GM19324 (cell line): ENCODE measurements around the gene GATAD2B.
"Not testable (repeated sequence)": the region's sequence is repeated elsewhere in the genome, so short reads cannot be mapped to it uniquely, and the experiment has no call there.

Experiments
- ATAC-seq: cut with Tn5 transposase; IDR thresholded peaks from one replicate; pipeline ENCODE4 v1.9.1; 2021; ENCODE audit warnings: mild to moderate bottlenecking, moderate library complexity; ENCODE audit not compliant: unreplicated experiment, low FRiP score

Gene GATAD2B

GRCh38 chr1:153783233-153784190, 139.3 kb downstream of the GATAD2B start:
- peak; percentile 92 for ATAC-seq

- not testable (repeated sequence) for ATAC-seq
Measured at GRCh38 chr1:153782648-153783047, 140.1 kb downstream of the GATAD2B start.

- no peak for ATAC-seq
Measured at GRCh38 chr1:153780551-153780950, 142.2 kb downstream of the GATAD2B start.

DNA sequence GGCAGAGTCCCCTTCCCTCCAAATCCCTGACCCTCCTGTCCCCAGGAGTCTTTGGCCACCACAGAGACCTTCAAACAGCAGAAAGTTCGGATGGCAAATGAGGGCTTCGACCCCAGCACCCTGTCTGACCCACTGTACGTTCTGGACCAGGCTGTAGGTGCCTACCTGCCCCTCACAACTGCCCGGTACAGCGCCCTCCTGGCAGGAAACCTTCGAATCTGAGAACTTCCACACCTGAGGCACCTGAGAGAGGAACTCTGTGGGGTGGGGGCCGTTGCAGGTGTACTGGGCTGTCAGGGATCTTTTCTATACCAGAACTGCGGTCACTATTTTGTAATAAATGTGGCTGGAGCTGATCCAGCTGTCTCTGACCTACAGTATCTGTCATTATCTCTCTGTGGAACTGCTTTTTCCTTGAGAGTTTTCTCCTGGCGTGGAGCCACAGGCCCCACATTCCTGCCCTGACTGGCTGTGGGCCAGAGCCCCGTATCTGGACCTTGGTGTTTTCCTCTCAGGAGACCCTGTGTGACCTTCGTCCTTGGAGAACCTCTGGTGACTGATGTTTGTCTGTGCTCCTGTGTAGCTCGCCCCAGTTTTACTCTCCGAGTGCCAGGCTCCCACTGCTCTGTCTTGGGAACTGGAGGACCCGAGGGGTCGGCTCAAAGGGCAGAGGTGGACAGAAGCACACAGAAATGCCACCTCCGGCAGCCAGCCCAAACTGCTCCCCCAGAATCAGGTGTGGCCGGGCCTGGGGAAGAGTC, 142.8 kb downstream of the GATAD2B start:
- no peak for ATAC-seq

GRCh38 chr1:153778824-153779519, 143.8 kb downstream of the GATAD2B start:
- no peak for ATAC-seq

DNA sequence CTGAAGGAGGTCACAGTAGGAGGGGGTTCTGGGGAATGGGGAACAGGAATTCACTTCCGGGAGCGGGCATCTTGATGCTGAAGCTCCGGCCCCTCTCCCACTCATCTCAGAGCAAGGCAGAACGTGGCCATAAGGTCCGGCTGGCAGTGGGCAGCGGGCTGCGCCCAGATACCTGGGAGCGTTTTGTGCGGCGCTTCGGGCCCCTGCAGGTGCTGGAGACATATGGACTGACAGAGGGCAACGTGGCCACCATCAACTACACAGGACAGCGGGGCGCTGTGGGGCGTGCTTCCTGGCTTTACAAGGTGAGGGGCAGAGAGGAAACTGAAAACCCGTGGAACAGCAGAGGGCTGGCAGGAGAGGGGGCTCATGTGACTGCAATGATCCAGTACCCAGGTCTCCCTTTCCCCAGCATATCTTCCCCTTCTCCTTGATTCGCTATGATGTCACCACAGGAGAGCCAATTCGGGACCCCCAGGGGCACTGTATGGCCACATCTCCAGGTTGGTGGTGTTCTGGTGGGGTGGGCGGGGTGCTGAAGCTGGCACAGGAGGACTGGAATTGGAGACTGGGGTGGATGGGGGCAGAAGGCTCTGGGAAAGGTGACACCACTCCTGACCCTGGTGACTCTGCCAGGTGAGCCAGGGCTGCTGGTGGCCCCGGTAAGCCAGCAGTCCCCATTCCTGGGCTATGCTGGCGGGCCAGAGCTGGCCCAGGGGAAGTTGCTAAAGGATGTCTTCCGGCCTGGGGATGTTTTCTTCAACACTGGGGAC, 144.5 kb downstream of the GATAD2B start:
- no peak for ATAC-seq

GRCh38 chr1:153777648-153778047, 145.1 kb downstream of the GATAD2B start:
- no peak for ATAC-seq

GRCh38 chr1:153776845-153777370, 145.9 kb downstream of the GATAD2B start:
- ATAC-seq: no peak

GRCh38 chr1:153776352-153776751, 146.4 kb downstream of the GATAD2B start:
- ATAC-seq: no peak

DNA sequence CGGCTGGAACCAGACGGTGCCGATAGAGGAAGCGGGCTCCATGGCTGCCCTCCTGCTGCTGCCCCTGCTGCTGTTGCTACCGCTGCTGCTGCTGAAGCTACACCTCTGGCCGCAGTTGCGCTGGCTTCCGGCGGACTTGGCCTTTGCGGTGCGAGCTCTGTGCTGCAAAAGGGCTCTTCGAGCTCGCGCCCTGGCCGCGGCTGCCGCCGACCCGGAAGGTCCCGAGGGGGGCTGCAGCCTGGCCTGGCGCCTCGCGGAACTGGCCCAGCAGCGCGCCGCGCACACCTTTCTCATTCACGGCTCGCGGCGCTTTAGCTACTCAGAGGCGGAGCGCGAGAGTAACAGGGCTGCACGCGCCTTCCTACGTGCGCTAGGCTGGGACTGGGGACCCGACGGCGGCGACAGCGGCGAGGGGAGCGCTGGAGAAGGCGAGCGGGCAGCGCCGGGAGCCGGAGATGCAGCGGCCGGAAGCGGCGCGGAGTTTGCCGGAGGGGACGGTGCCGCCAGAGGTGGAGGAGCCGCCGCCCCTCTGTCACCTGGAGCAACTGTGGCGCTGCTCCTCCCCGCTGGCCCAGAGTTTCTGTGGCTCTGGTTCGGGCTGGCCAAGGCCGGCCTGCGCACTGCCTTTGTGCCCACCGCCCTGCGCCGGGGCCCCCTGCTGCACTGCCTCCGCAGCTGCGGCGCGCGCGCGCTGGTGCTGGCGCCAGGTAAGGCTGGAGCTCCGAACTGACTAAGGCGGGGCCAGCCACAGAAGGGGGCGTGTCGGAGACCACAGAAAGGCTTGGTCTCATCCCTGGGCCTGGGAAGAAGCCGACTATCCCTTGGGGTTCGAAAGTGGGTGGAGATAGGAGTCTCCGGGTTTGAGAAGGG, 147.1 kb downstream of the GATAD2B start:
- peak; percentile 50 for ATAC-seq

DNA sequence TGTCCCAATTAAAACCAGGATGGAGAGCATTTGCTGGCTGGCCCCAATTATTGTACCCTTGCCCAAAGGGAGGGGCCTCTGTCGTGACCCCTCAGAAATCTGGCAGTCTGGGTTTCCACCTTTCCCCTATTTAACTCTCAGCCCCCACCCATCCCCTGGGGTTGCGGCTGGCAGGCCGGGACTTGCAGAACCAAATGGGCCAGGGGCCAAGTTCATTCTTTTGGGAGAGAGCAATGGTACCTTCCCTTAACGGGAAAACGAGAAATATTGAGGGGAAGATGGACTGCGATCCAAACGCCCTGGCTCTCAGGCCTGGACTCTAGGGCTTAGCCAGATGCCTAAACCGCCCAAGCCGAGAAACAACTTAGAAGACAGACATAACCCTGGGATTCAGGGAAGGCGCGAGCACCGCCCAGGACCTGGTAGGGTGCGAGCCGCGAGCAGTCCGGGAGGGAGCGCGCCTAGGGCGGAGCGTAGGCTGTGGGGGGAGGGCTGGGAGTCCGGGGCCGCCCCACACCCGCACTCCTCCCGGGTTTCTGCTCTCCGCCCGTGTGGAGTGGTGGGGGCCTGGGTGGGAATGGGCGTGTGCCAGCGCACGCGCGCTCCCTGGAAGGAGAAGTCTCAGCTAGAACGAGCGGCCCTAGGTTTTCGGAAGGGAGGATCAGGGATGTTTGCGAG, 147.9 kb downstream of the GATAD2B start, which contains the start of gene SLC27A3:
SLC27A3 (plus strand) TSS at position 628 of the 678 bp plus-strand sequence. CDS start 91 bp downstream, outside the sequence.
- ATAC-seq: peak; percentile 13

DNA sequence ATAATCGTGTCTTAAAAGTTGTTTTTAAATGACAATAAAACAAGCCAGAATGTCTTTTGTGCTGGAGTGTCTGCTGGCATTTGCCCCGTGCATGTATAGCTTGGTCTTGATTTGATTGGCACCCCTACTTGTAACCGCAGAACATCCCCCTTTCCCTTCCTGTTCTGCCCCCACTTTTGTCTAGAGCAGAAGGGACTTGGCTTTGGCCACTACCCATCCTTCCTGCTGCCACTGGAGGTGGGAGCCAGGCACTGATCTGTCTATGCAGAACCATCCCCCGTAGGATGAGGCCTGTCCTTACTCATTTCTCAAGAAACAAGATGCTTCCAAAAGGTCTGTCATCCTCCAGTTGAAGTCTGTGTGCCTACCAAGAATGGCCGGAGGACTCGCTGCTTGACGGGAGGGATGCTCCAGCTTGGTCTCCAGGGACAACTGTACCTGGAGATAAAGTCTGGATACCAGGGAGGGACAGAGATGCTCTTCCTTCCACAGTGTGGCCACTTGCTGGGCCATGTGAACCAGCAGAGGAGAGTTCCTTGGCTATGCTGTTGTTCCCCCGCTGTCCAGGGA, 148.7 kb downstream of the GATAD2B start:
- ATAC-seq: no peak

- ATAC-seq: no peak
Measured at GRCh38 chr1:153773096-153773921, 149.5 kb downstream of the GATAD2B start.

DNA sequence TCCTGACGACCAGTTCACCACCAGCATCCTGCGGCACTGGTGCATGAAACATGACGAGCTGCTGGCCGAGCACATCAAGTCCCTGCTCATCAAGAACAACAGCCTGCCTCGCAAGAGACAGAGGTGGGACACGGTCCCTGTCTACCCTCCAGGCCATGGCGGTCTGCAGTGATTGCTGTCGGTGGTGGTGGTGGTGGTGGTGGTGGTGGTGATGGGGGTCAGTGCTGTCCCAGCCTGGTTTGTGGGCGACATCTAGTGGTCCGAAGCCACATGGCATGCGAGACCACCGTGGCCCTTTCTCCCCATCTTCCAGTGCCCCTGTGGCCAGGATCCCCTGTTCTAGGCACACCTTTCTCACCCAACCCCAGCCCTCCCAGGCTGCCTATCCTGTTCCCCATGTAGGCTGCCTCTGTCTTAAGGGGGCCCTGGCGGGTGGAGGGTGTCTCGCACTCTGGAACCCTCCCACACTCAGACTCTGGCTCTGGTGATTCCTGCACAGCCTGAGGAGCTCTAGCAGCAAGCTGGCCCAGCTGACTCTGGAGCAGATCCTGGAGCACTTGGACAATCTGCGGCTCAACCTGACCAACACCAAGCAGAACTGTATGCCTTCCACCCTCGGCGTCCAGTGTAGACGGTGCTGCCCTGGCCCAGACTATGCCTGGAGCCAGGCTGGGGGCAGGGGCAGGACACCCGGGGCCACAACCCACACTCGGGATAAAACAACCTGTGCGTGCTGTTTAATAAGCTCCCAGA, 150.8 kb downstream of the GATAD2B start:
- ATAC-seq: no peak

- ATAC-seq: no peak
Measured at GRCh38 chr1:153771261-153771660, 151.5 kb downstream of the GATAD2B start.

GRCh38 chr1:153770797-153771196, 152.0 kb downstream of the GATAD2B start:
- no peak for ATAC-seq
